Fibroblast of skin of left quadriceps (primary cell): ENCODE results near the gene VRK3.

Experiments
- DNase-seq, 2 experiments: peaks; one replicate each; pipeline ENCODE4 v3.0.0-alpha.2; 2013; ENCODE audit warnings: low read depth in 2 of 2

Gene VRK3

DNA sequence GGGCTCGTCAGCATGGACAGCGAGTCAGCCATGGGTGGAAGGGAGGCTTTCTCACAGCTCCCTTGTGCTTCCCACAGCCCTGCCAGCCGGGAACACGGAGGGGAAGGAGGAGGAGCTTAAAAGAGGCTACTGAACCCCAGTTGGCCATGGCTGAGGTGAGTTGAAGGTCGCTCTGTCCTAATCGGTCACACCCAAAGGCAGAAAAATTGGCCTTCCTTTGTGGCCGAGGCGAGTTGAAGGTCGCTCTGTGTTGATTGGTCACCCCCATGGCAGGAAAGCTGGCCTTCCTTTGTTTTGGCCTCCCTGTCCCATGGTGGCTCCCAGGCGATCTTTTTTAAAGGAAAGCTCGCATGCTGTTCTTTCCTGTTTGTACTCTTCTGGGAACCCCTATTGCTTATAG, 5.8 kb upstream of the VRK3 start:
- no peak for DNase-seq

DNA sequence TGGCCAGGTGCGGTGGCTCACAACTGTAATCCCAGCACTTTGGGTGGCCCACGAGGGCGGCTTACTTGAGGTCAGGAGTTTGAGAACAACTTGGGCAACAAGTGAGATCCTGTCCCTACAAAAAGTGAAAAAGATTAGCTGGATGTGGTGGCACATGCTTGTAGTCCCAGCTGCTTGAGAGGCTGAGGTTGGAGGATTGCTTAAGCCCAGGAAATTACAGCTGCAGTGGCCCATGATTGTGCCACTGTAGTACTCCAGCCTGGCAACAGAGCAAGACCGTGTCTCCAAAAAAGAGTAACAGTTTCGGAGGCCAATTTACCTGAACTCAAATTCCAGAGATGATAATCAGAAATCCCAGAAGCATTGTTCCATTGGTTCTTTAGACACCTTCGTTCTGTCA, 5.1 kb upstream of the VRK3 start:
- DNase-seq: no peak

DNA sequence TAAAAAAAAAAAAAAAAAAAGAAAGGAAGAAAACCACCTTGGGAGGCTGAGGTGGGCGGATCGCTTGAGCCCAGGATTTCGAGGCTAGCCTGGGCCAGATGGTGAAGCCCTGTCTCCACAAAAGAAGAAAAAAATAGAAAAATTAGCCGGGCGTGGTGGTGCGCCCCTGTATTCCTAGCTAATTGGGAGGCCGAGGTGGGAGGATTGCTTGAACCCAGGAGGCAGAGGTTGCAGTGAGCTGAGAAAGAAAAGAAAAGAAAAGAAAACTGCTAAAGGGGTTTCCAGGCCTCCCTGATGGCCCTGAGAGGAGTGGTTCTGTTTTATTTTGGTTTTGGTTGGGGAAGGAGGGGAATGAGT, 1.4 kb upstream of the VRK3 start:
- no peak for DNase-seq

DNA sequence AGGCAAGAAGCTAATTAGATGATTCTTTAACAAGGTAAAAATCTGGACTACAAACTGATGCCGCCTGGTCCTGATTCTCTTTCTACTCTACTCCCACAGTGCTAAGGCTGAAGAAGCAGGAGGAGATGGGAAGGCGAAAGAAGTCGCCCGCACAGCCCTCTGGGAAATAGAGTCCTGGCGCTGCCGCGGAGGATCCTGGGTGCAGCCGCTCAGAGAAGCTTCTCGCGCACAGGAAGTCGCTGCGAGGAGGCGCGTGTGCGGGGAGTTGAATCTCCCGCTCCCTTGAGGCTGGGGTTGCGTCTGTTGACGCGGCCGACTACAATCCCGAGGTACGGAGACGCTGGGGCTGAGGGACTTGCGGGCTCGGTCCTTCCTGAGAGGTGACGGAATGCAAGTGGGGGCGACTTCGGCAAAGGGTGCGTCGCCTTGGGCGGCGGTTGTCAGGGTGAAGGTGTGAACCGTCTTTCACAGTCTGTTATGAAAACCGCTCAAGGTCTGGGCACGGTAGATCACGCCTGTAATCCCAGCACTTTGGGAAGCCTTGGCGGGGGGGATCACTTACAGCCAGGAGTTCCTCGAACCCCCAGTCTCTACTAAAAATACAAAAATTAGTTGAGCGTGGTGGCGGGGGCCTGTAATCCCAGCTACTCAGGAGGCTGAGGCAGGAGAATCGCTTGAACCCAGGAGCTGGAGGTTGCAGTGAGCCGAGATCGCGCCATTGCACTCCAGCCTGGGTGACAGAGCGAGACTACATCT, 800 bp upstream of the VRK3 start, which contains the start of gene ZNF473:
TSS of gene ZNF473 (plus strand) at position 212 of the 756 bp plus-strand sequence. CDS start 5,078 bp downstream, outside the sequence.
- peak; percentile 91 to 92 for DNase-seq

DNA sequence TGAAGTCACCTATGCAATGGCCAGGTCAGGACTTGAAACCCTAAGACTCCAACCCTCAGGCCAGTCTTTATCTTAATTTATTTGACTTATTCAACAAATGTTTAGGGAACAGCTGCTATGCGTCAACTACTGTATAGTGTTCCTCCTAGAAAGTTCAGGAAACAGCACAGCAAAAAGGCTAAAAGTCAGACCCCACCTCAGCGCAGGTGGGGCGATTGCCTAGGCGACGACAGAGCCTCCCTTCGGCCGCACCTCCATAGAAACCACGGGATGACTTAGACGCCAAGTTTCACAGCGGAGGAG, 502 bp downstream of the VRK3 start:
- DNase-seq: no peak

DNA sequence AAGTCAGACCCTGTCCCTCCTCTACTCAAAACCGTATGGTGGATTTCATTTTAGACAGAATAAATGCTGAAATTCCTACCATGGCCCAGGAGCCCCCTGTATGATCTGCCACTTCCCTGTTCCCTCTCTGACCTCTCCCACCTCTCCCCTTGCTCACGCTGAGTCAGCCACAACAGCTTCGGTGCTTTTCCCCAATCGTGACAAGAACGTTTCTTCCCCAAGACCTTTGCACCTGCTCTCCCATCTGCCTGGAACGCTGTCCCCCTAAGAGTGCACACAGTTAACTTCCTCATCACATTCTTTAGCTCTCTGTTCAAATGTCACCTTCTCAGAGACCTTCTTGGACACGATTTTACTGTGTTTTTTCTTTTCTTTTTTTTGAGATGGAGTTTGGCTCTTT, 2.3 kb downstream of the VRK3 start:
- no peak for DNase-seq

DNA sequence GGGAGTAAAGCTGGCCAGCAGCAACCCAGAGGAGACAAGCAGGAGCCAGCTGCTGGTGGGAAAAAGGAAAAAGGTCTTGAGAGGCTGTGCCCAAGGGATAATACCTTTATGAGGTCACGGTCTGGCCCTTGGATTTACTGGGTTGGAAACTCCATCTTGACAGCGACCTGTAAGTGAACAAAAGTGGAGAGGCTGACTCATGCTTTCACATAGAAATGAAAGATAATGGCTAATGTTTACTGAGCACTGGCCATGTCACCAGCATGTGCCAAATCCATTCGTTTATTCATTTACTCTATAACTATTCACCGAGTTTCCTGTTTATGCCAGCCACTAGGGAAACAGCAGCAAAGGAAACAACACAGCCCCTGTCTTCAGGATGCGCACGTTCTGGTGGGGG, 4.7 kb downstream of the VRK3 start:
- no peak for DNase-seq

DNA sequence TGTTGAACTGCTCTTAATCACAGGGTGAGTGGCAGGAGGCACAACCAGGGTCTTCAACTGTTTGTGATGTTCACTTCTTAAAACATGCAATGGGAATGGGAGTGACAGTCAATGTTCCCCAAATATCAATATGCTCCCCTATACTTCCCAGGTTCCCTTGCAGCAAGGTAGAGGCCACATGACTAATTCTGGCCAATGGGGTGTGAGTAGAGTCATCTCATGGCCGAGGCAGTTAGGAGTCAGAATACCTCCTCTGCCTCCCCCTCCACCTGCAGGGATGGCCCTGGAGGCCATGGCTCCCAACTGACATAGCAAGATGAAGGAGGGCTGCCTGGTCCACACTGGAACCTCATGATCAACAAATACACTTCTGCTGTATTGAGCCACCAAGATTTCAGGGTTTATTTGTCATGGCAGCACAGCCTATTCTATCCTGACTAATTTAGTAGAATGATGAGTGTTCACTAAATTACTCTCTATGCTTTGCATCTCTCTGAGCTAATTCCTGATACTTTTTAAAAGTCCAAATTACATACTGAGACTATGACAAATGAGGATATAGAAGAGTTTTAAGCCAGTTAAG, 8.9 kb downstream of the VRK3 start:
- no peak for DNase-seq

DNA sequence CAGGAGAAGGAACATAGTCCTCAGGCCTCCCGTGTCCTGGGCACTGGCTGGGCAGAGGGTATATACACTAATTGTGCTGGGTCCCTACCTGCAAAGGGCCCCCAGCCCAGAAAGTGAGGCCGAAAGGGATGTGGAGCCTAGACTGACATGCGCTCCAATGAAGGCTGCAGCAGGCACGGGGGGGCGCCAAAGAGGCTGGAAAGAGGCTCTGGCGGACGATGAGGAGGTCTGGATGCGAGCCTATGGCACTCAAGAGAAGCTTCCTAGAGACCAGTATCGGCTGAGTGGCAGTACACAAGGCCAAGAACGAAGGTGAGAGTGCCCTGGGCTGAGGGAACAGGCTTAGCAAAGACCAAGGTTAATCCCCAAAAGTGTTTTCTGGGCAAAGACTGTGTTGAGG, 16.6 kb downstream of the VRK3 start:
- DNase-seq: no peak

DNA sequence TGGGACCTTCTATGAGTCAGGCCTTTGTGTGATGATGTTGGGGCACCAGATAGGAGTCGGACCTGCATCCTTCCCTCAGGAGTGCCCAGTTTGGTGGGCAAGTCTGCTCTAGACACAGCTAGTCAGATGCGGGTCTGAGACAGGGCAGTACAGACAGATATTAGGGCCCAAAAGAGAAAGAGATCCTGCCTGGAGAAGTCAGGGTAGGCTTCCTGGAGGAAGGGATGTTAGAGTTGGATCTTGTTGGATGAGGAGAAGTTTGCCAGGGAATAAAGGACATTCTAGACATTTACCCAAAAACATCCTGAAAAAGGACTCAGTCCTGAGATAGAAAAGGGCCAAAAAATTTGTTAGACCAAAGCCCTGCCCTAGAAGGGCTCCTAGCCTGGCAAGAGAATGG, 17.2 kb downstream of the VRK3 start:
- no peak for DNase-seq

DNA sequence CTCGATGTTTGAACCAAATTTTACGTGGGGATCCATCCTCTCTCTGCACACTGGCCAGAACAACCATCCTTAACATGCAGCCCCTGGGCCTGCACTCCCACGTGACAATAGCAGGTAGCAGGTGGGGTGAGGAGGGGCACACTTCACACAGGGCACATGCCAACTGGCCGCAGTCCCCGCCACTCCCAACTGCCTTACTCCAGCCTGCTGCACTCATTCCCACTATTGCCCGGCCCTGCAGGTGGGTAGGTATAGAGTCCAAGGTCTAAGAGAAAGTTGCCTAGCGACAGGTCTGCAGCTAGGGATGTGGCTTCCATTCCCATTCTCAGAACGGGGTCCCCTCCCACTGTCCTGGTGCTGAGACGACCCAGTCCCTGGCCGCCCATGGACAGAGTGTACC, 18.0 kb downstream of the VRK3 start:
- DNase-seq: no peak

DNA sequence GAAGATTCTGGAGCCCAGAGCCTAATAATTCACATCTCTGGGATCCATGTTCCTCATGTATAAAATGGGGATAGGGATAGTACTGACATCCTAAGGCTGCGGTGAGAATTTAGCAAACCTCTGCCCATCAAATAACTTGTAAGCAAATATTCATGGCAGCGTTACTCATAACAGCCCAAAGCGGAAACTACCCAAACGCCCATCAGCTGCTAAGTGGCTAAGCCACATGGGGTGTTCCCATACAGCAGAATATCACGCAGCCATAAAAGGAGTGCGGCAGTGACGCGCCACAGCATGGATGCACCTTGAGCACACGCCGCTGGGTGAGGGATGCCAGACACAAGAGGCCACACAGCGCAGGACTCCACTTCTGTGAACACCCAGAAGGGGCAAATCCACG, 19.7 kb downstream of the VRK3 start:
- DNase-seq: no peak

DNA sequence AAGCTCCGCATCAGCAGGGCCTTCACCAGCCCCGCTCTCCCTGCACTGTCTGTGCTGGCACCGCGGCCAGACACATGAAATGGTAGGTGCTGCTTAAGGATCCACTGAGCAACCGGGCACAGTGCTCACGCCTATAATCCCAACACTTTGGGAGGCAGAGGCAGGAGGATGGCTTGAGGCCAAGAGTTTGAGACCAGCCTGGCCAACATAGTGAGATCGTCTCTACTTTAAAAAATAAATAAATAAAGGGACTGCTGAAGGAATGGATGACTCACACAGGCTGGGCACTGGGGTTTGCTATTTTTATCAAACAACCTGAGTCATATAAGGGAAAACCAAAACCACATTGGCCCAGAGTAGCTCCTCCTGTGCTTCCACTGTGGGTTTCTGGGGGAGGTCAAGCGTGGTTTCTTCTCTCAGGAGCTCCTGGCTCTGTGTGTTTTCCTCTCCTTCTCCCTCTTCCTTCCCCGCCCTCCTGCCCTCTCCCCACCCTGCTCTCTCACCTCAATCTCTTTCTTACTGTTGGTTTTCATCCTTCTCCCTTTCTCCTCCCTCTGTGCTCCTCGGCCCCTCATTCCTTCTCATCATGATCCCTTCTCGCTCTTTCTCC, 21.3 kb downstream of the VRK3 start:
- peak; percentile 88 to 89 for DNase-seq

DNA sequence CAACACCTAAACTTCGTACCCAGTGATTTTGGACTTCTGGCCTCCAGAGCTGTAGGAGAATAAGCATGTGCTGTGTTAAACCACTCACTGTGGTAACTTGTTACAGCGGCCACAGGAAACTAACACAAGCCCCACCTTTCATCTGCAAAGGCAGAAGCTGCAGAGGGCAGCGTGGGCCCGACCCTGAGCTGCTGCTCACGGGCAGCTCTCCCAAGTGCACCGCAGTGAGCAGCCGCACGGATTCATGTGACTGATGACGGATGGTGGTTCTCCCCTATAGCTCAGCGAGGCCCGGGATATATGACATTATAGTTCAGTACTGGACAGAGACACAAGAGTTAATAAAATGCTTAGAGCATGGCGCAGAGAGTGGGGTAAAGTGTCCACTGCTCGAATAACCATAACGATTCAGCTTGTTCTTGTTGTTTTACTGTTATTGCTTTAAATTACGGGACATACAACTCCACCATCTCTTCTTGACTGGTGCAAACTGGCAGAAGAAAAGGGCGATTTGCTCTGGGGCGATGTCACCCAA, 21.9 kb downstream of the VRK3 start:
- DNase-seq: no peak

DNA sequence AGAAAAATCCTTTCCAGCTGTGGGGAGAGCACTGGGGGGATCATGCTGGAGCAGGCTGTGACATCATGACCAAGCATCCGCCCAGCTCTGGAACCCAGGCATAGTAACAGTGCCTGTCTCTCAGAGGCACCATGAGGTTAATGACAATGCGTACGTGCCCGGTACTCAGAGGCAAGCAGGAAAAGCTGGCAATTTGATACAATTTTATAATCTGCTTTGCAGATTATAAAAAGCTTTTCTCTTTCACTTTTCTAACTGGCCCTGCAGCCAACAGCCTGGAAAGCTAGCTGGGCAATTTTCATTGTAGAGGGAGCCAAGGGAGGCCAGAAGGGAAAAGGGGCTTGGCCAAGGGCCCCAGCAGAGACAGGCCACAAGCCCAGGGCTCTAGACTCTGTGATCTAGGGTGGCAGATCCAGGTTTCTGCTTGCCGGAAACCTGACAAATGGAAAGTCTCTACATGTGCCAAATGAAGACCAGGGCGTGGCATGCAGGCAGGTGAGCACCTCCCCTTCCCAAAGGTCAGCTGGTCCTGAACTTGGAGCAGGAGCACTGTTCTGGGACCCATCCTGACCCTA, 22.7 kb downstream of the VRK3 start:
- no peak for DNase-seq

DNA sequence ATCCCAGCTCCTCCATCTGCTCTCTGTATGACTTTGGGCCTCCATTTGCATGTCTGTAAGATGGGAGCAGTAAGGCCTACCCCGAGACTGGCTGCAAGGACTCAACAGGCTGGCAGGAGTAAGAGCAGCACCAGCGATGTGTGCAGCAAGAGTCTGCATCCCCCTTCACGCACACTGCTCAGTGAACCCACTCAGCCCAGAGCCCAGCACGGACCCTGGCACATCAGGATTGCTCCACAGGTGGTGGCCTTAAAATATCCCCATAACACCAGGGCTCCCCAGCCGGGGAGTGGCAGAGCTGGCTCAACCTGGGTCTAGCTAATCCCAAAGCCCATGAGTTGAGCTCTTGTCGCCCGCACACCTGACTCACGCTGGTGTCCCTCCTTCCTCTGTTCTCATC, 23.4 kb downstream of the VRK3 start:
- no peak for DNase-seq

DNA sequence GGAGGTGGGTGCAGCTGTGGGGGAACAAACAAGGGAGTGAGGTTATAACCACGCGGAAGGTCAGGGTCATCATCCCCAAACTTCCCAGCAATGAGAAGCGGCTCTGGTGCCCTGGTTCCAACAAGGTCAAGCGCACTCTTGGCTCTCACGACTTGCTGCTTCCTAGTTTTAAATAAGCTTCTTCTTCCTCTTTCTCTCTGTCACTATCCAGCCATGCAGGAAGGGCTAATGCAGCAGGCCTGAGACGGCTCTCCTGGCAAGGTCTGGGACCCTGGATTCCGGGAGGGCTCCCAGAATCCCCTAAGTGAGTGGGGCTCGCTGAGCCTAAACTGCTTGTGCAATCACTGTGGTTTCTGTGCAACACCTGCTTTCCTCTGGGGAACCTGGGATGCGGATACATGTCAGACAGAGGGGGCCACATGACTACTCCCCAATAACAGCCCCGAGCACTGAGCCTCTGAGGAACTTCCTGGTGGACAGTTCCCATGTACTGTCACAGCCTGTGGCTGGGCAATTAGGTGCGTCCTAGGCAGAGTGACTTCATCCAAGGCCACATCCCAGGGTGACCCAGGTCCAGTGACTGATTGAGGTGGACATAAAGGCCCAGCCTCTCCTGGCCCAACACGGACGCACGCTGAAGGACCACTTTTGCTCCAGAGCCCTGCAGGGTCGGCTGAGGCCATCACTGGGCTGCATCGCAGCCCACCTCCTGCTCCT, 24.2 kb downstream of the VRK3 start:
- no peak for DNase-seq

DNA sequence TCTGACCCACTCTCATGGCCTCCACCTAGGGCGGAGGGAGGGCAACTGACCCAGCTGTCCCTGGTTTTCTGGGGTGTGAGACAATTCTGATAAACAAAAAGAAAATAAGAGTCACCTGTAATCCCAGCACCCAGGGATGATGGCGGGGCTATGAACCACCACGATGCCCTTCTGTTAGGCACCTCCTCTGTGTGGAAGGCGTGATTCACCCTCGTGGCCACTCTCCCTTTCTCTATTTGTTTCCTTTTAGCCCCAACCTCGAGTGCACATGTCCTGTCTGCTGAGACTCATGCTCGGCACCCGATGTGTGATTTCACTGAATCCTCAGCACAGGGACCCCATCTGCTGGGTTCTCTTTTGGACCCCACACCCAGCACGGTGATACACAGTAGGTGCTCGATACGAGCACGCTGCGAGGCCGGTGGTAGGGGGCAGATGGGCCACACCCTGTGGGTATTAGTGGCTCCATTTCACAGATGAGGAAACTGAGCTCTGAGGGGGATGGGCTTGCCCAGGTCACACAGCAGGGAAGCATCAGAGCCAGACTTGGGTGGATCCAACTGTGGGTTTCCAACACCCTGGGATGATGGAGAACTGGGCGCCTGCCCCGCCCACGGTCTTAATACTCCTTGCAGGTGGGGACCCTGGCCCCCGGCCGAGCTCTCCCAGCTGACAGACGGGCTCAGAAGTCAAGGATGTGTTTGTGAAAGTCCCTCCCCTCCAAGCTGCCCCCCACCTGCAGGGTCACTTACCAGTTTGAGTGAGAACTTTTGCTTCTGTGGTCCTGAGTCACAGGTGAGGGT, 24.9 kb downstream of the VRK3 start:
- DNase-seq: no peak

DNA sequence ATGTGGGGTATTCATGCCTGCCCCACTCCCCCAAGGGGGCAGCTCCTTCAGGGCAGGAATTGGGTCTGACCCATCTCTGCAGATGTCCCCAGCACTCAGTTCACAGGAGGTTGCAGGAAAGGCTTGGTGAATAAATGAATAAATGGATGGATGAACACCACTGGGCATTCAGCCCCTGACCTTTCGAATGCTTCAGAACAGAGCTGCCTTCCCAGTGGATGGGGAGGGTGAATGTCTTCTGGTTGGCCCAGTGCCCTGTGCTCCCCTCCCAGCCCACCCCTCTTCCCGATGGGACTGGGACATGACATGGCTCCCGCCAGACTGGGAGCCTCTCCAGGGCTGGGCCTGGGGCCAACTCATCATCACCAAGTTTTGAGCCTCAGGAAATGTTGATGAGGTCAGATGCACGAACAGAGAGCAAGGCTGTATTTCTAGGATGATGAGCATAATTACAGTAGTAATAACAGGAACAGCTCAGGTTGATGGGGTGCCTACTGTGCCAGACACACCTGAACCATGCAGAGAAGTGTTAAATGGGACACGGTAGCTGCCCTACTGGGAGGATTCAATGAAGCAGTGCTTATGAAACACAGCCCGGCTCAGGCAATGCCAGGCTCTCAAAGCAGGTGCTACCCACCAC, 25.7 kb downstream of the VRK3 start:
- no peak for DNase-seq

DNA sequence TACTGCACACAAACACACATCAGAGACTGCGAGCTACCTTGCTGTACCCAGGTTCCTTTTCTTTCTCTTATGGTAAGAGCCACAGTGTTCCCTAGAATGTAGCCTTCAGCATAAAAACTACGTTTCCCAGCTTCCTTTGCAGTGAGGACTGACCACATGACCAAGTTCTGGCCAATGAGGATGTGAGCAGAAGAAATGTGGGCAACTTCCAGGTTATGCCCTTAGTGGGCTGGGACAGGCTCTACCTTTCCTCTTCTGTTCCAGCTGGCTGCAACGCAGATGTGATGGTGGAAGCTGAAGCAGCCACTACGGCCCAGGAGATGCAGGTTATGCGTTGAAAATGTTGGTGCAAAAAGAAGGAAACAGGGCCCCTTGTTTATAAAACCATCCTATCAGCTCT, 27.5 kb downstream of the VRK3 start:
- DNase-seq: no peak

DNA sequence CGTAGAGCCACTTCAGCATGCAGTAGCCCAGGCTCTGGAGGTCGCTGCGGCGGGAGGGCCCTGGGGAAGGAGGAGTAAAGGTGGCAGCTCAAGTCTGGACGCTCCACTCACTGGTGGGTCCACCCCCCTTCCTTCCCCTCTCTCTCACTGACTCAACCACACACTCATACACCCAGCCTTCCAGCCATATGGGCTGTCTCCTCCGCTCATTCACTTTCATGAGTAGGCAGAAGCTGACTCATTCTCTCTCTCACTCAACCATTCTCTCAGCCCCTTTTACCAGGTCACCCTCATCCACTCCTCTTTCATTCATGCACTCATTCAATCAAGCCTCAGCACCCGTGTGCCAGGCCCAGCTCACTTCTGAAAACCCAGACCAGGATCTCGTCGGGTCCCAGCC, 36.7 kb downstream of the VRK3 start:
- DNase-seq: no peak
